Trophoblast cell (in vitro differentiated cells and primary cell): Measurements from ENCODE around the gene ZFYVE28.

Experiments used
- DNase-seq, 2 donors: peaks; one replicate each; pipeline ENCODE4 v3.0.0-alpha.2; 2016
- H2AFZ ChIP-seq: 2 replicates; pipeline ENCODE4 v1.6.1; 2013; ENCODE audit warnings: low read length, moderate library complexity, mild to moderate bottlenecking; ENCODE audit not compliant: insufficient read depth, poor library complexity
- H2AK5ac ChIP-seq: 2 replicates; pipeline ENCODE4 v1.6.1; 2013; ENCODE audit warnings: mild to moderate bottlenecking, low read length
- H2BK120ac ChIP-seq: 2 replicates; pipeline ENCODE4 v1.6.1; 2013; ENCODE audit warnings: low read length, mild to moderate bottlenecking, moderate library complexity; ENCODE audit not compliant: insufficient read depth, poor library complexity
- H2BK12ac ChIP-seq: 2 replicates; pipeline ENCODE4 v1.6.1; 2013; ENCODE audit warnings: mild to moderate bottlenecking, low read length, moderate library complexity
- H2BK5ac ChIP-seq: 2 replicates; pipeline ENCODE4 v1.6.1; 2013; ENCODE audit warnings: low read length, low read depth, moderate library complexity, mild to moderate bottlenecking; ENCODE audit not compliant: poor library complexity
- H3K14ac ChIP-seq: 2 replicates; pipeline ENCODE4 v1.6.1; 2013; ENCODE audit warnings: mild to moderate bottlenecking, low read length
- H3K18ac ChIP-seq: 2 replicates; pipeline ENCODE4 v1.6.1; 2013; ENCODE audit warnings: mild to moderate bottlenecking, low read length
- H3K23ac ChIP-seq: 2 replicates; pipeline ENCODE4 v1.6.1; 2013; ENCODE audit warnings: low read length
- H3K27ac ChIP-seq: 2 replicates; pipeline ENCODE4 v1.5.1; 2013; ENCODE audit warnings: low read depth, mild to moderate bottlenecking, inconsistent platforms, low read length, moderate library complexity
- H3K27me3 ChIP-seq: 2 replicates; pipeline ENCODE4 v1.6.1; 2013; ENCODE audit warnings: inconsistent platforms, mild to moderate bottlenecking, low read length, moderate library complexity; ENCODE audit not compliant: insufficient read depth
- H3K36me3 ChIP-seq, 2 experiments: 1 replicate in 1 of 2; 2 replicates in 1 of 2; pipeline ENCODE4 v1.6.1; 2013; ENCODE audit warnings: low read length in 2 of 2, mild to moderate bottlenecking in 2 of 2, moderate library complexity in 1 of 2; ENCODE audit not compliant: insufficient read depth in 2 of 2, control insufficient read depth in 1 of 2
- H3K4ac ChIP-seq: 2 replicates; pipeline ENCODE4 v1.6.1; 2013; ENCODE audit warnings: low read depth, mild to moderate bottlenecking, low read length, moderate library complexity
- H3K4me1 ChIP-seq, 2 experiments: 1 replicate in 1 of 2; 2 replicates in 1 of 2; pipeline ENCODE4 v1.6.1; 2013; ENCODE audit warnings: low read length in 2 of 2, mild to moderate bottlenecking in 2 of 2, moderate library complexity in 1 of 2; ENCODE audit not compliant: insufficient read depth in 2 of 2, control insufficient read depth in 1 of 2
- H3K4me2 ChIP-seq: 2 replicates; pipeline ENCODE4 v1.6.1; 2013; ENCODE audit warnings: inconsistent platforms, mild to moderate bottlenecking, low read length, moderate library complexity
- H3K4me3 ChIP-seq: 2 replicates; pipeline ENCODE4 v1.5.1; 2013; ENCODE audit warnings: mild to moderate bottlenecking, low read depth, low read length, inconsistent platforms
- H3K79me1 ChIP-seq: one replicate; pipeline ENCODE4 v1.6.1; 2013; ENCODE audit warnings: low read length
- H3K79me2 ChIP-seq: 2 replicates; pipeline ENCODE4 v1.6.1; 2013; ENCODE audit warnings: low read length, mild to moderate bottlenecking; ENCODE audit not compliant: control insufficient read depth, insufficient read depth, poor library complexity
- H3K9ac ChIP-seq: 2 replicates; pipeline ENCODE4 v1.6.1; 2013; ENCODE audit warnings: mild to moderate bottlenecking, low read length
- H3K9me3 ChIP-seq: 2 replicates; pipeline ENCODE4 v1.6.1; 2013; ENCODE audit warnings: low read depth, mild to moderate bottlenecking, control low read depth, inconsistent platforms, low read length; ENCODE audit not compliant: insufficient read depth
- H4K12ac ChIP-seq: 2 replicates; pipeline ENCODE4 v1.6.1; 2013; ENCODE audit warnings: low read depth, mild to moderate bottlenecking, low read length, moderate library complexity
- H4K8ac ChIP-seq: 2 replicates; pipeline ENCODE4 v1.6.1; 2013; ENCODE audit warnings: low read depth, mild to moderate bottlenecking, low read length, moderate library complexity
- H4K91ac ChIP-seq: one replicate; pipeline ENCODE4 v1.6.1; 2013; ENCODE audit warnings: low read depth, mild to moderate bottlenecking, low read length, moderate library complexity
- WGBS: extraction: QIAGEN DNeasy Blood & Tissue Kit; methylation state at CpG from one replicate; pipeline ENCODE4 v1.1.7; 2013; ENCODE audit warnings: missing lambda C conversion rate; ENCODE audit not compliant: insufficient read length, insufficient coverage; ENCODE audit errors: extremely low coverage; 5-methylcytosine and 5-hydroxymethylcytosine counted together

ZFYVE28 gene

GRCh38 chr4:2265113-2266110 lies 153.0 kb downstream of the ZFYVE28 start:
- no peak overlapping the region for H3K14ac ChIP-seq
- DNase-seq, result no peak
- H2BK5ac ChIP-seq, result no peak overlapping the region
- no peak overlapping the region for H4K91ac ChIP-seq
- H3K9ac ChIP-seq, result no peak overlapping the region
- no peak overlapping the region for H3K23ac ChIP-seq
- H2BK120ac ChIP-seq, result no peak overlapping the region
- no peak overlapping the region for H2BK12ac ChIP-seq
- H3K79me1 ChIP-seq, result peaks cover 10% of the 10 kb centered on the region
- WGBS, result no CpG with 5 or more reads among the region's 19 CpGs
- H3K18ac ChIP-seq, result no peak overlapping the region
- H2AK5ac ChIP-seq, result no peak overlapping the region
- no peak overlapping the region for H3K4me2 ChIP-seq
- no peak overlapping the region for H4K8ac ChIP-seq
- peaks cover under 1 to 1% of the 10 kb centered on the region in 2 experiments for H3K36me3 ChIP-seq
- H3K9me3 ChIP-seq, result no peaks in the 10 kb centered on the region
- no peak overlapping the region for H3K27ac ChIP-seq
- no peak overlapping the region for H4K12ac ChIP-seq
- H3K27me3 ChIP-seq, result no peaks in the 10 kb centered on the region
- no peak overlapping the region for H3K4me3 ChIP-seq
- peaks cover 9% of the 10 kb centered on the region for H3K79me2 ChIP-seq
- H3K4ac ChIP-seq, result no peak overlapping the region
- H2AFZ ChIP-seq, result no peak overlapping the region
- H3K4me1 ChIP-seq, result peaks cover 8 to 9% of the 10 kb centered on the region in 2 experiments

DNA sequence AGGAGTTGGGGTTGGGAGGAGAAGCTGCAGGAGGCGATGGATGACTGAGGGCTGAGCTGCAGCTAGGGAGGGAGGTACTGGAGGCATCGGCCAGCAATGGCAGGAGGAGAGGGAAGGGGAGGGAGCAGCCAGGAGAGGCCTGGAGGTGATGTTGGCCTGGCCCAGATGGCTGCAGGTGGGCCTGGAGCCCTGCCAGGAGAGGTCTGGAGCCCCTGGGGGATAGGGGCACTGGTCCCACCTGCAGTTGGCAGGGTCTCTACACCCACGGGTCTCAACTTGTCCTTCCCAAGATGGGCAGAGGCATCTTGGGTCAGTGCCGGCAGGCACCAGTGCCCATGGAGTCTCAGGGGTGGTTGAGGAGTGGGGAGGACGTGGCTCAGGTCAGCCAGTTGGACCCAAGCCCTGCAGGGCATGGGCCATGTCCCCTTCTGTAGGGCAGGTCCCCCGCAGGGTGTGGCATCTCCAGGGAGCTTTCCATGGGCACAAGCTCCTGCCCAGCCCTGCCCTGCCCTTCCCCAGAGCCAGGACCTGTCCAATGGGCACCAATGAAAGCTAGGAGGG lies 153.9 kb downstream of the ZFYVE28 start:
- WGBS, result no CpG with 5 or more reads among the region's 6 CpGs

DNA sequence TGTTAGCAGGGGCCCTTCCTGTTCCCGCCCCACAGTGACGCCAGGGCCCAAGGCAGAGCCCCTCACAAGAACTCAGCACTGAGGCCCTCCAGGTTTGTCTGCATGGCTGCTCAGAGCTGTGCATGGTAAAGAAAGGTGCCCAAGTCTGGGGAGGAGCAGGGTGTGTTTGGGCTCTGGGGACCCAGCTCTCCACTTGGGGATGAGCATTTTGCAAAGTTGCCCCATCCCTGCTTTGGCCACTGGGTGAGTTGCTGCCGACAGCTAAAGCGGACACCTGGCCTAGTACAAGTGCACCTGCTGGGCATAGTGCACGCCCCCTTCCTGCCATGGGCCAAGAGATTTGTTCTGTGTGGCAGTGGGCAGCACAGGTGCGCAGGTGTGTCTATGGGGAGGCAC lies 154.5 kb downstream of the ZFYVE28 start:
- peaks cover 11 to 14% of the 10 kb centered on the region in 2 experiments for H3K36me3 ChIP-seq
- H3K9ac ChIP-seq, result no peak overlapping the region
- H2AK5ac ChIP-seq, result no peak overlapping the region
- no peak overlapping the region for H3K18ac ChIP-seq
- H3K23ac ChIP-seq, result no peak overlapping the region
- H3K14ac ChIP-seq, result no peak overlapping the region
- H3K27ac ChIP-seq, result no peak overlapping the region
- H3K79me1 ChIP-seq, result peaks cover 10% of the 10 kb centered on the region
- WGBS, result no CpG with 5 or more reads among the region's 6 CpGs
- no peak overlapping the region for H4K91ac ChIP-seq
- no peak overlapping the region for H3K4ac ChIP-seq
- peaks cover 9% of the 10 kb centered on the region for H3K79me2 ChIP-seq
- H4K12ac ChIP-seq, result no peak overlapping the region
- no peak overlapping the region for H4K8ac ChIP-seq
- DNase-seq, result no peak
- no peaks in the 10 kb centered on the region for H3K27me3 ChIP-seq
- H3K4me1 ChIP-seq, result peaks cover 9 to 14% of the 10 kb centered on the region in 2 experiments
- H2BK120ac ChIP-seq, result no peak overlapping the region
- no peak overlapping the region for H3K4me3 ChIP-seq
- no peak overlapping the region for H2AFZ ChIP-seq
- no peaks in the 10 kb centered on the region for H3K9me3 ChIP-seq
- no peak overlapping the region for H2BK12ac ChIP-seq
- H2BK5ac ChIP-seq, result no peak overlapping the region
- H3K4me2 ChIP-seq, result no peak overlapping the region

More for the DNA sequence above, 153.9 kb downstream of the ZFYVE28 start:
- H3K23ac ChIP-seq, result no peak overlapping the region
- H3K9me3 ChIP-seq, result no peaks in the 10 kb centered on the region
- H3K4ac ChIP-seq, result no peak overlapping the region
- no peak overlapping the region for H4K91ac ChIP-seq
- H3K14ac ChIP-seq, result no peak overlapping the region
- peaks cover 10% of the 10 kb centered on the region for H3K79me1 ChIP-seq
- no peak for DNase-seq
- H3K36me3 ChIP-seq, result peaks cover 6 to 10% of the 10 kb centered on the region in 2 experiments
- no peak overlapping the region for H2BK12ac ChIP-seq
- peaks cover 9 to 14% of the 10 kb centered on the region in 2 experiments for H3K4me1 ChIP-seq
- H2AFZ ChIP-seq, result no peak overlapping the region
- no peak overlapping the region for H3K27ac ChIP-seq
- H3K79me2 ChIP-seq, result peaks cover 9% of the 10 kb centered on the region
- no peak overlapping the region for H3K4me3 ChIP-seq
- no peak overlapping the region for H2BK120ac ChIP-seq
- no peak overlapping the region for H2BK5ac ChIP-seq
- H2AK5ac ChIP-seq, result no peak overlapping the region
- H4K8ac ChIP-seq, result no peak overlapping the region
- no peak overlapping the region for H4K12ac ChIP-seq
- no peak overlapping the region for H3K9ac ChIP-seq
- no peaks in the 10 kb centered on the region for H3K27me3 ChIP-seq
- H3K4me2 ChIP-seq, result no peak overlapping the region
- H3K18ac ChIP-seq, result no peak overlapping the region

- peak overlapping the region; percentile 76 for H3K4me3 ChIP-seq
- H4K8ac ChIP-seq, result peak overlapping the region; percentile 91
- peak overlapping the region; percentile 98 for H2AFZ ChIP-seq
- no peaks in the 10 kb centered on the region for H3K27me3 ChIP-seq
- peak overlapping the region; percentile 64 for H3K18ac ChIP-seq
- H3K79me2 ChIP-seq, result peaks cover 9% of the 10 kb centered on the region
- H4K12ac ChIP-seq, result peak overlapping the region; percentile 79
- H2AK5ac ChIP-seq, result peak overlapping the region; percentile 18
- WGBS, result no CpG with 5 or more reads among the region's 13 CpGs
- H3K4me1 ChIP-seq, result peaks cover 9 to 14% of the 10 kb centered on the region in 2 experiments
- H3K36me3 ChIP-seq, result peaks cover 21 to 22% of the 10 kb centered on the region in 2 experiments
- no peak overlapping the region for H2BK120ac ChIP-seq
- H3K14ac ChIP-seq, result peak overlapping the region; percentile 69
- no peak overlapping the region for H3K23ac ChIP-seq
- peaks cover 10% of the 10 kb centered on the region for H3K79me1 ChIP-seq
- peak overlapping the region; percentile 19 for H3K4ac ChIP-seq
- no peak overlapping the region for H2BK12ac ChIP-seq
- peak overlapping the region; percentile 92 for H4K91ac ChIP-seq
- H2BK5ac ChIP-seq, result peak overlapping the region; percentile 80
- H3K27ac ChIP-seq, result no peak overlapping the region
- no peak for DNase-seq
- H3K4me2 ChIP-seq, result peak overlapping the region; percentile 79
- H3K9me3 ChIP-seq, result no peaks in the 10 kb centered on the region
- no peak overlapping the region for H3K9ac ChIP-seq
These were observed 155.5 kb downstream of the ZFYVE28 start for GRCh38 chr4:2262944-2263250.
